ENCODE data around the gene SRD5A1.

SRD5A1 gene

DNA sequence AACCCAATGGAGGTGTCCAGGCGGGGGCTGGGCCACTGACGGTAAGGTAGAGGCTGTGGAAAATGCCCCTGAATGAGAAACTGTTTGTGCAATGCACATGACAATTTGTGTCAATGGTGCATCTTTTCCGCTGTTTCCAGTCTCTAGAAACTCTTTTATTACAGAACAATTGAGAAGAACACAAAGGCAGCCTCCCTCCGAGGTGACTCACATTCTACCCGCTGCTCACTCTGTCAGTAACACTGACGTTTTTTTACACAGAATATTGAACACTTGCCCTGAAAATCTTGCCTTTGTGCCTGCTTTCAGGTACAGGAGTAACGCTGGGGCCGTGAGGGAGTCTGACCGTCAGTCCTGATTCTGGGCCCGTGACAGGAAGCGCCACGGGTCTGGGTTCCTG lies 68.3 kb downstream of the SRD5A1 start (continued):
- TF ChIP-seq TOX (CRISPR knock-in tag; IDR thresholded peaks at IDR 0.05; ENCODE audit: borderline replicate concordance): no peak
- TF ChIP-seq, protein P1, sequence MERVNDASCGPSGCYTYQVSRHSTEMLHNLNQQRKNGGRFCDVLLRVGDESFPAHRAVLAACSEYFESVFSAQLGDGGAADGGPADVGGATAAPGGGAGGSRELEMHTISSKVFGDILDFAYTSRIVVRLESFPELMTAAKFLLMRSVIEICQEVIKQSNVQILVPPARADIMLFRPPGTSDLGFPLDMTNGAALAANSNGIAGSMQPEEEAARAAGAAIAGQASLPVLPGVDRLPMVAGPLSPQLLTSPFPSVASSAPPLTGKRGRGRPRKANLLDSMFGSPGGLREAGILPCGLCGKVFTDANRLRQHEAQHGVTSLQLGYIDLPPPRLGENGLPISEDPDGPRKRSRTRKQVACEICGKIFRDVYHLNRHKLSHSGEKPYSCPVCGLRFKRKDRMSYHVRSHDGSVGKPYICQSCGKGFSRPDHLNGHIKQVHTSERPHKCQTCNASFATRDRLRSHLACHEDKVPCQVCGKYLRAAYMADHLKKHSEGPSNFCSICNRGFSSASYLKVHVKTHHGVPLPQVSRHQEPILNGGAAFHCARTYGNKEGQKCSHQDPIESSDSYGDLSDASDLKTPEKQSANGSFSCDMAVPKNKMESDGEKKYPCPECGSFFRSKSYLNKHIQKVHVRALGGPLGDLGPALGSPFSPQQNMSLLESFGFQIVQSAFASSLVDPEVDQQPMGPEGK (CRISPR knock-in tag; IDR thresholded peaks at IDR 0.05; ENCODE audit: borderline replicate concordance): no peak
- no peak for TF ChIP-seq OSR1 (CRISPR knock-in tag; IDR thresholded peaks at IDR 0.05)
- TF ChIP-seq CSDC2 (CRISPR knock-in tag; IDR thresholded peaks at IDR 0.05): no peak
- TF ChIP-seq, protein P2, sequence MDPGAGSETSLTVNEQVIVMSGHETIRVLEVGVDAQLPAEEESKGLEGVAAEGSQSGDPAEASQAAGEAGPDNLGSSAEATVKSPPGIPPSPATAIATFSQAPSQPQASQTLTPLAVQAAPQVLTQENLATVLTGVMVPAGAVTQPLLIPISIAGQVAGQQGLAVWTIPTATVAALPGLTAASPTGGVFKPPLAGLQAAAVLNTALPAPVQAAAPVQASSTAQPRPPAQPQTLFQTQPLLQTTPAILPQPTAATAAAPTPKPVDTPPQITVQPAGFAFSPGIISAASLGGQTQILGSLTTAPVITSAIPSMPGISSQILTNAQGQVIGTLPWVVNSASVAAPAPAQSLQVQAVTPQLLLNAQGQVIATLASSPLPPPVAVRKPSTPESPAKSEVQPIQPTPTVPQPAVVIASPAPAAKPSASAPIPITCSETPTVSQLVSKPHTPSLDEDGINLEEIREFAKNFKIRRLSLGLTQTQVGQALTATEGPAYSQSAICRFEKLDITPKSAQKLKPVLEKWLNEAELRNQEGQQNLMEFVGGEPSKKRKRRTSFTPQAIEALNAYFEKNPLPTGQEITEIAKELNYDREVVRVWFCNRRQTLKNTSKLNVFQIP (CRISPR knock-in tag; IDR thresholded peaks at IDR 0.05; ENCODE audit: borderline replicate concordance, low read depth): no peak
- TF ChIP-seq ARNTL (CRISPR knock-in tag; IDR thresholded peaks at IDR 0.05; ENCODE audit: borderline replicate concordance, low read depth): no peak

DNA sequence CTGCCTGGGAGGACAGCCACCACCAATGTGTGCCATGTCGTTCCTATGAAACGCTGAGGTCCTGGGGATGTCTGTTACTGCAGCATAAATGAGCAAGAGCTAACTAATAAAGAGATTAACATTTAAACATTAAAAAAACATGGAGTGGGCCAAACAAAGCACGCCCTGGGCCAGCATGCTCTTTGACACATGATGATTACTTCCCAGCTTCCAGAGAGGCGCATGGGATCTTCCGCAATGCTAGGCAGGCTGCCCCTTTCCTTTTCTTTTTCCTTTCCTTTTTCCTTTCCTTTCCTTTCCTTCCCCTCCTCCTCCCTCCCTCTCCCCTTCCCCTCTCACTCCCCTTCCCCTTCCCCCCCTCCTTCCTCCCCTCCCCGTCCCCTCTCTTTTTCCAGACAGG lies 69.4 kb downstream of the SRD5A1 start:
- no peak for TF ChIP-seq ZNF8 (CRISPR knock-in tag; IDR thresholded peaks at IDR 0.05)
- no peak for TF ChIP-seq PPARA (CRISPR knock-in tag; IDR thresholded peaks at IDR 0.05; ENCODE audit: borderline replicate concordance)
- TF ChIP-seq, protein P2 (CRISPR knock-in tag; IDR thresholded peaks at IDR 0.05; ENCODE audit: borderline replicate concordance, low read depth): no peak
- TF ChIP-seq GLIS3 (CRISPR knock-in tag; IDR thresholded peaks at IDR 0.05): no peak
- TF ChIP-seq ZNF565 (CRISPR knock-in tag; conservative IDR thresholded peaks at IDR 0.05; ENCODE audit: low read depth): no peak
- TF ChIP-seq ZFP30 (CRISPR knock-in tag; IDR thresholded peaks at IDR 0.05): no peak
- TF ChIP-seq ZNF70 (CRISPR knock-in tag; IDR thresholded peaks at IDR 0.05): no peak
- no peak for TF ChIP-seq BACH2 (CRISPR knock-in tag; IDR thresholded peaks at IDR 0.05; ENCODE audit: borderline replicate concordance)
- no peak for TF ChIP-seq ESRRG (CRISPR knock-in tag; IDR thresholded peaks at IDR 0.05)
- no peak for TF ChIP-seq ISL1 (CRISPR knock-in tag; IDR thresholded peaks at IDR 0.05)
- no peak for TF ChIP-seq ZFP3 (CRISPR knock-in tag; IDR thresholded peaks at IDR 0.05)
- TF ChIP-seq CSDC2 (CRISPR knock-in tag; IDR thresholded peaks at IDR 0.05): no peak
- TF ChIP-seq, protein P3, sequence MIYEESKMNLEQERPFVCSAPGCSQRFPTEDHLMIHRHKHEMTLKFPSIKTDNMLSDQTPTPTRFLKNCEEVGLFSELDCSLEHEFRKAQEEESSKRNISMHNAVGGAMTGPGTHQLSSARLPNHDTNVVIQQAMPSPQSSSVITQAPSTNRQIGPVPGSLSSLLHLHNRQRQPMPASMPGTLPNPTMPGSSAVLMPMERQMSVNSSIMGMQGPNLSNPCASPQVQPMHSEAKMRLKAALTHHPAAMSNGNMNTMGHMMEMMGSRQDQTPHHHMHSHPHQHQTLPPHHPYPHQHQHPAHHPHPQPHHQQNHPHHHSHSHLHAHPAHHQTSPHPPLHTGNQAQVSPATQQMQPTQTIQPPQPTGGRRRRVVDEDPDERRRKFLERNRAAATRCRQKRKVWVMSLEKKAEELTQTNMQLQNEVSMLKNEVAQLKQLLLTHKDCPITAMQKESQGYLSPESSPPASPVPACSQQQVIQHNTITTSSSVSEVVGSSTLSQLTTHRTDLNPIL (CRISPR knock-in tag; IDR thresholded peaks at IDR 0.05; ENCODE audit: low read depth): no peak
- TF ChIP-seq TCF4 (CRISPR knock-in tag; IDR thresholded peaks at IDR 0.05; ENCODE audit: borderline replicate concordance): no peak
- TF ChIP-seq ARNTL (CRISPR knock-in tag; IDR thresholded peaks at IDR 0.05; ENCODE audit: borderline replicate concordance, low read depth): no peak
- TF ChIP-seq, protein P1 (CRISPR knock-in tag; IDR thresholded peaks at IDR 0.05; ENCODE audit: borderline replicate concordance): no peak
- TF ChIP-seq ZC3H10 (CRISPR knock-in tag; IDR thresholded peaks at IDR 0.05): no peak
- TF ChIP-seq OSR1 (CRISPR knock-in tag; IDR thresholded peaks at IDR 0.05): no peak
- no peak for TF ChIP-seq SNAI2 (CRISPR knock-in tag; IDR thresholded peaks at IDR 0.05)
- TF ChIP-seq, protein P4, sequence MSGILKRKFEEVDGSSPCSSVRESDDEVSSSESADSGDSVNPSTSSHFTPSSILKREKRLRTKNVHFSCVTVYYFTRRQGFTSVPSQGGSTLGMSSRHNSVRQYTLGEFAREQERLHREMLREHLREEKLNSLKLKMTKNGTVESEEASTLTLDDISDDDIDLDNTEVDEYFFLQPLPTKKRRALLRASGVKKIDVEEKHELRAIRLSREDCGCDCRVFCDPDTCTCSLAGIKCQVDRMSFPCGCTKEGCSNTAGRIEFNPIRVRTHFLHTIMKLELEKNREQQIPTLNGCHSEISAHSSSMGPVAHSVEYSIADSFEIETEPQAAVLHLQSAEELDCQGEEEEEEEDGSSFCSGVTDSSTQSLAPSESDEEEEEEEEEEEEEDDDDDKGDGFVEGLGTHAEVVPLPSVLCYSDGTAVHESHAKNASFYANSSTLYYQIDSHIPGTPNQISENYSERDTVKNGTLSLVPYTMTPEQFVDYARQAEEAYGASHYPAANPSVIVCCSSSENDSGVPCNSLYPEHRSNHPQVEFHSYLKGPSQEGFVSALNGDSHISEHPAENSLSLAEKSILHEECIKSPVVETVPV (CRISPR knock-in tag; IDR thresholded peaks at IDR 0.05): no peak
- ATAC-seq: no peak

DNA sequence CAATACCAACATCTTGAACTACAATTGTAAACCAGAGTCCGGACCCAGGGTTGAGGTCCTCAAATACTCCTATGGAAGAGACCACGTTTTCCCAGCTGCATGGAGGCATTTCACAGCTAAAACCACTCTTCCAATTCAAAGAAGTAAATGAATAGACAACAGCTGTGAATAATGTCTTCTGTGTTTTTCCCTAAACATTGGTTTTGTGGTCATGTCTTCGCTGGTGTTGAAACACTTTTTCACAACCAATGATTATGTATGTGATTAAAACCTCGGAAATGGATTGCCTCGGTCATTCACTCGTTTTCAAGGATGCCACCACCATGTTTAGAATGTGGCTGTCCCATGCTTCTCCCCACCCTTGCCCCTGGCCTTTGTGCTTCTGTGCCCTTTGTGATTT lies 70.6 kb downstream of the SRD5A1 start:
- ATAC-seq: no peak
- TF ChIP-seq, protein P5, sequence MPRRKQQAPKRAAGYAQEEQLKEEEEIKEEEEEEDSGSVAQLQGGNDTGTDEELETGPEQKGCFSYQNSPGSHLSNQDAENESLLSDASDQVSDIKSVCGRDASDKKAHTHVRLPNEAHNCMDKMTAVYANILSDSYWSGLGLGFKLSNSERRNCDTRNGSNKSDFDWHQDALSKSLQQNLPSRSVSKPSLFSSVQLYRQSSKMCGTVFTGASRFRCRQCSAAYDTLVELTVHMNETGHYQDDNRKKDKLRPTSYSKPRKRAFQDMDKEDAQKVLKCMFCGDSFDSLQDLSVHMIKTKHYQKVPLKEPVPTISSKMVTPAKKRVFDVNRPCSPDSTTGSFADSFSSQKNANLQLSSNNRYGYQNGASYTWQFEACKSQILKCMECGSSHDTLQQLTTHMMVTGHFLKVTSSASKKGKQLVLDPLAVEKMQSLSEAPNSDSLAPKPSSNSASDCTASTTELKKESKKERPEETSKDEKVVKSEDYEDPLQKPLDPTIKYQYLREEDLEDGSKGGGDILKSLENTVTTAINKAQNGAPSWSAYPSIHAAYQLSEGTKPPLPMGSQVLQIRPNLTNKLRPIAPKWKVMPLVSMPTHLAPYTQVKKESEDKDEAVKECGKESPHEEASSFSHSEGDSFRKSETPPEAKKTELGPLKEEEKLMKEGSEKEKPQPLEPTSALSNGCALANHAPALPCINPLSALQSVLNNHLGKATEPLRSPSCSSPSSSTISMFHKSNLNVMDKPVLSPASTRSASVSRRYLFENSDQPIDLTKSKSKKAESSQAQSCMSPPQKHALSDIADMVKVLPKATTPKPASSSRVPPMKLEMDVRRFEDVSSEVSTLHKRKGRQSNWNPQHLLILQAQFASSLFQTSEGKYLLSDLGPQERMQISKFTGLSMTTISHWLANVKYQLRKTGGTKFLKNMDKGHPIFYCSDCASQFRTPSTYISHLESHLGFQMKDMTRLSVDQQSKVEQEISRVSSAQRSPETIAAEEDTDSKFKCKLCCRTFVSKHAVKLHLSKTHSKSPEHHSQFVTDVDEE (CRISPR knock-in tag; IDR thresholded peaks at IDR 0.05): no peak
- TF ChIP-seq BACH2 (CRISPR knock-in tag; IDR thresholded peaks at IDR 0.05; ENCODE audit: borderline replicate concordance) (no peak), CSDC2 (CRISPR knock-in tag; IDR thresholded peaks at IDR 0.05) (no peak), ZNF70 (CRISPR knock-in tag; IDR thresholded peaks at IDR 0.05) (no peak), TCF4 (CRISPR knock-in tag; IDR thresholded peaks at IDR 0.05; ENCODE audit: borderline replicate concordance) (no peak), ZC3H10 (CRISPR knock-in tag; IDR thresholded peaks at IDR 0.05) (no peak)
- TF ChIP-seq, protein P2 (CRISPR knock-in tag; IDR thresholded peaks at IDR 0.05; ENCODE audit: borderline replicate concordance, low read depth): no peak

All from SK-N-SH treated with all-trans-retinoic acid at 6 μM for 48 hours (cell line).